CD4-positive, alpha-beta memory T cell (primary cell): ENCODE measurements around the gene PCP4L1. TPM values are rescaled to one million over a fixed set of nuclear protein-coding genes. Genes with fewer than 3 reads are reported as not detected.
"Not testable (repeated sequence)": the region's sequence is repeated elsewhere in the genome, so short reads cannot be mapped to it uniquely, and the experiment has no call there.

Experiments used
- CTCF ChIA-PET: fragments of 350-600 bp; sonication (Branson Sonifier 250); formaldehyde crosslinking; loops from one replicate; lab custom pipeline; 2021; ENCODE audit warnings: inconsistent platforms; ENCODE audit not compliant: partially characterized antibody; lab: Charles Lee
- POLR2A ChIA-PET: fragments of 350-600 bp; sonication (Branson Sonifier 250); formaldehyde crosslinking; loops from one replicate; lab custom pipeline; 2021; ENCODE audit not compliant: partially characterized antibody; lab: Charles Lee
- DNase-seq, 5 donors: peaks; one replicate each; pipeline versions ENCODE4 v3.0.0 to v3.0.0-alpha.2; 2020 to 2022; ENCODE audit warnings: mixed read lengths in 1 of 5
- H3K27ac ChIP-seq: one replicate; pipeline ENCODE4 v1.7.0; 2013; ENCODE audit warnings: low read depth, low read length
- H3K27me3 ChIP-seq: 2 replicates; pipeline ENCODE4 v1.7.0; 2013; ENCODE audit warnings: mild to moderate bottlenecking, low read length, moderate library complexity; ENCODE audit not compliant: insufficient read depth
- H3K36me3 ChIP-seq: 2 replicates; pipeline ENCODE4 v1.7.0; 2013; ENCODE audit warnings: mild to moderate bottlenecking, low read length, moderate library complexity; ENCODE audit not compliant: insufficient read depth
- H3K4me1 ChIP-seq: 2 replicates; pipeline ENCODE4 v1.7.0; 2013; ENCODE audit warnings: mild to moderate bottlenecking, low read length, moderate library complexity; ENCODE audit not compliant: insufficient read depth
- H3K4me3 ChIP-seq, 2 donors: one replicate each; pipeline ENCODE4 v1.7.0; 2013; ENCODE audit warnings: low read length in 2 of 2, mild to moderate bottlenecking in 1 of 2
- H3K9me3 ChIP-seq, 2 donors: one replicate each; pipeline ENCODE4 v1.7.0; 2013; ENCODE audit warnings: low read length in 2 of 2, control low read depth in 1 of 2; ENCODE audit not compliant: control insufficient read depth in 1 of 2
- H3K27ac Mint-ChIP-seq, 7 donors: one replicate each; pipeline ENCODE4 v1.8.0; 2020 to 2021; ENCODE audit warnings: mixed read lengths in 7 of 7, mild to moderate bottlenecking in 6 of 7, inconsistent platforms in 3 of 7, moderate library complexity in 3 of 7
- H3K27me3 Mint-ChIP-seq, 2 donors: one replicate each; pipeline ENCODE4 v1.8.0; 2020 to 2021; ENCODE audit warnings: mixed read lengths in 2 of 2
- H3K36me3 Mint-ChIP-seq, 2 donors: one replicate each; pipeline ENCODE4 v1.8.0; 2020 to 2021; ENCODE audit warnings: mixed read lengths in 2 of 2, inconsistent platforms in 1 of 2, mild to moderate bottlenecking in 1 of 2
- H3K4me1 Mint-ChIP-seq, 4 donors: one replicate each; pipeline ENCODE4 v1.8.0; 2020 to 2021; ENCODE audit warnings: mixed read lengths in 4 of 4, mild to moderate bottlenecking in 1 of 4
- H3K4me3 Mint-ChIP-seq, 8 donors: one replicate each; pipeline ENCODE4 v1.8.0; 2020 to 2021; ENCODE audit warnings: mixed read lengths in 8 of 8, mild to moderate bottlenecking in 7 of 8, moderate library complexity in 6 of 8, inconsistent platforms in 3 of 8
- H3K9me3 Mint-ChIP-seq, 8 donors: one replicate each; pipeline ENCODE4 v1.8.0; 2020 to 2021; ENCODE audit warnings: mixed read lengths in 8 of 8, mild to moderate bottlenecking in 5 of 8, inconsistent platforms in 3 of 8, moderate library complexity in 1 of 8
- intact Hi-C: fragments of 100-400 bp; cut with micrococcal nuclease; formaldehyde crosslinking; loops from one replicate; pipeline ENCODE4 v1.15.1; 2023
- polyA plus RNA-seq, 2 donors: library from polyadenylated mRNA; unstranded; fragments of 300-500 nt; fragmentation: Illumina TruSeq; gene quantifications; one replicate each; pipeline ENCODE4 v1.2.3, GENCODE V29; 2021
- total RNA-seq, 2 experiments: library from RNA; stranded (reverse); gene quantifications; one replicate each; pipeline ENCODE4 v1.2.3, GENCODE V29; 2021

The PCP4L1 gene
- total and polyA plus RNA-seq, 4 experiments from 2014 or later: not detected

DNA sequence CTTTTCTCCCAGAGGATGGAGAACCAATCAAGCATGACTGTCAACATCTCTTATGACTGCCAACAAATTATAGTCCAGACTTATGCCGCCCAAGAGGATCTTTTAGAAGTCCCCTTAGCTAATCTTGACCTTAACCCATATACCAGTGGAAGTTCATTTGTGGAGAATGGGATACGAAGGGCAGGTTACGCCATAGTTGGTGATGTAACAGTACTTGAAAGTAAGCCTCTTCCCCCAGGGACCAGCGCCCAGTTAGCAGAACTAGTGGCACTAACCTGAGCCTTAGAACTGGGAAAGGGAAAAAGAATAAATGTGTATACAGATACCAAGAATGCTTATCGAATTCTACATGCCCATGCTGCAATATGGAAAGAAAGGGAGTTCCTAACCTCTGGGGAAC is 3.2 kb upstream of the PCP4L1 start:
- H3K27ac Mint-ChIP-seq, H3K4me3 ChIP-seq, intact Hi-C loops, H3K4me3 Mint-ChIP-seq, H3K9me3 ChIP-seq, H3K36me3 ChIP-seq, CTCF ChIA-PET, H3K4me1 ChIP-seq, H3K36me3 Mint-ChIP-seq, POLR2A ChIA-PET, H3K27ac ChIP-seq, DNase-seq: not testable (repeated sequence)
- peaks cover 3 to 30% (median 24%) of the 10 kb centered on the region in 8 donors for H3K9me3 Mint-ChIP-seq
- peaks cover 23 to 32% of the 10 kb centered on the region in 2 donors for H3K27me3 Mint-ChIP-seq
- peaks cover 17% of the 10 kb centered on the region for H3K27me3 ChIP-seq
- peaks cover 7 to 17% (median 13%) of the 10 kb centered on the region in 4 donors for H3K4me1 Mint-ChIP-seq

DNA sequence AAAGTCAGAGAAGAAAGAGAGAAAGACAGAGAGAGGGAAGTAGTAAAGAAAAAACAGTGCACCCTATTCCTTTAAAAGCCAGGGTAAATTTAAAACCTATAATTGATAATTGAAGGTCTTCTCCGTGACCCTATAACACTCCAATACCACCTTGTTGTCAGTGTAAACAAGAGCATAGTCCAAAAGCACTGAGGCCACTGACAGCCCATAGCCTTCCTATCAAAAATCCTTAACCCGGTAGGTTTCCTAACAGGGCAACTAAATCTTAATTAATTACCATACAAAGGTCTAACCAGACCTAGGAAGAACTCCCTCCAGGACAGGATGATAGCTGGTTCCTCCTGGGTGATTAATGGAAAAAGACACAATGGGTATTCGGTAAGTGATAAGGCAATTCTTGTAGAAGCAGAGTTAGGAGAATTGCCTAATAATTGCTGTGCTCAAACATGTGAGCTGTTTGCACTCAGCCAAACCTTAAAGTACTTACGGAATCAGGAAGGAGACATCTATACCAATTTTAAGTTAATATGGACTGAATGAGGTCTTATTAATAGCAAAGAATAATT is 2.5 kb upstream of the PCP4L1 start:
- CTCF ChIA-PET, H3K27ac Mint-ChIP-seq, H3K9me3 ChIP-seq, H3K36me3 ChIP-seq, DNase-seq, H3K27ac ChIP-seq, H3K36me3 Mint-ChIP-seq, H3K4me3 ChIP-seq, POLR2A ChIA-PET, intact Hi-C loops, H3K4me1 ChIP-seq: not testable (repeated sequence)
- Mint-ChIP-seq H3K9me3 (peaks cover 3 to 30% (median 24%) of the 10 kb centered on the region in 8 donors), H3K4me1 (peaks cover 7 to 17% (median 13%) of the 10 kb centered on the region in 4 donors), H3K4me3 (peak overlapping the region in 1 of 8 donors; percentile 22), H3K27me3 (peaks cover 26 to 37% of the 10 kb centered on the region in 2 donors)
- peaks cover 24% of the 10 kb centered on the region for H3K27me3 ChIP-seq

DNA sequence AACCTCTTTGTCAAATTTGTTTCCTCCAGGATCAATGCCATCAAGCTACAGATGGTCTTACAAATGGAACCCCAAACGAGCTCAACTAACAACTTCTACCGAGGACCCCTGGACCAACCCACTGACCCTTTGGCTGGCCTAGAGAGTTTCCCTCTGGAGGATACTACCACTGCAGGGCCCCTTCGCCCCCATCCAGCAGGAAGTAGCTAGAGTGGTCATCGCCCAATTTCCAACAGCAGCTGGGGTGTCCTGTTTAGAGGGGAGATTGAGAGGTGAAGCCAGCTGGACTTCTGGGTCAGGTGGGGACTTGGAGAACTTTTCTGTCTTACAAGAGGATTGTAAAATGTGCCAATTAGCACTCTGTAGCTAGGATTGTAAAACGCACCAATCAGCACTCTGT is 1.4 kb upstream of the PCP4L1 start:
- H3K9me3 ChIP-seq, H3K4me3 Mint-ChIP-seq, H3K27ac Mint-ChIP-seq, H3K4me1 ChIP-seq, H3K4me3 ChIP-seq, H3K27ac ChIP-seq, H3K36me3 Mint-ChIP-seq, H3K36me3 ChIP-seq, intact Hi-C loops: not testable (repeated sequence)
- ChIA-PET POLR2A (interaction anchor here (1.3 kb wide), 1 partner anchor 140 kb away, joined by 3 read pairs; the partner anchor contains the start of genes NIT1 and PFDN2), CTCF (interaction anchor here (1.1 kb wide), 1 partner anchor 26 kb away, joined by 3 read pairs; no protein-coding TSS in a partner anchor)
- Mint-ChIP-seq H3K4me1 (peaks cover 7 to 17% (median 13%) of the 10 kb centered on the region in 4 donors), H3K9me3 (peaks cover 3 to 30% (median 24%) of the 10 kb centered on the region in 8 donors), H3K27me3 (peaks cover 36 to 45% of the 10 kb centered on the region in 2 donors)
- peaks cover 31% of the 10 kb centered on the region for H3K27me3 ChIP-seq
- DNase-seq: peak in 1 of 5 donors; percentile 3

DNA sequence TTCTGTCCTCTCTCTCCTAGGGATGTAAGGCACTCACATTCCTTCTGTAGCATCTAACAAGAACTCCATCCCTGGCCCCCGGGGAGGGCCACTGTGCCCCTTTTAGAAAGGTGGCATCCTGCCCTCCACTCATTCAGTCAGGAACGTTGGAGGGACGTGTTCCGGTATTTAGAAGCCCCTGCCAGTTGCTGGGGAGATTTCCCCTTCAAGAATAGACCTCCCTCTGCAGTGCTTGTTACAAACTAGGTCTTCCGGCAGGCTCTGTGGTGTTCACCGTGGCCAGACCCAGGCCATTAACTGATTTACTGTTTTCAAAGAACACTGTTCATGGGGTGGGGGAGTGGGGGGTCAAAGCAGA is 779 bp downstream of the PCP4L1 start:
- Mint-ChIP-seq H3K9me3 (peaks cover 3 to 30% (median 24%) of the 10 kb centered on the region in 8 donors), H3K27me3 (peaks cover 40 to 49% of the 10 kb centered on the region in 2 donors), H3K4me3 (peak overlapping the region; percentile 36 to 79 (median 69)), H3K27ac (no peak overlapping the region), H3K4me1 (peaks cover 7 to 17% (median 13%) of the 10 kb centered on the region in 4 donors), H3K36me3 (peaks cover 7 to 9% of the 10 kb centered on the region in 2 donors)
- Histone ChIP-seq H3K27me3 (peaks cover 31% of the 10 kb centered on the region), H3K4me1 (peaks cover 5% of the 10 kb centered on the region), H3K36me3 (no peaks in the 10 kb centered on the region), H3K4me3 (no peak overlapping the region), H3K27ac (no peak overlapping the region), H3K9me3 (no peaks in the 10 kb centered on the region)
- ChIA-PET CTCF (interaction anchor here (0.8 to 1.0 kb wide), 2 partner anchors 9 to 34 kb away, joined by 3 read pairs; partner anchors contain the start of gene TOMM40L), POLR2A (interaction anchor here (1.2 to 1.6 kb wide), 2 partner anchors 47 to 57 kb away, joined by 3 to 4 read pairs; partner anchors contain the start of gene NDUFS2)
- DNase-seq: no peak
- intact Hi-C loops: no loop called here

DNA sequence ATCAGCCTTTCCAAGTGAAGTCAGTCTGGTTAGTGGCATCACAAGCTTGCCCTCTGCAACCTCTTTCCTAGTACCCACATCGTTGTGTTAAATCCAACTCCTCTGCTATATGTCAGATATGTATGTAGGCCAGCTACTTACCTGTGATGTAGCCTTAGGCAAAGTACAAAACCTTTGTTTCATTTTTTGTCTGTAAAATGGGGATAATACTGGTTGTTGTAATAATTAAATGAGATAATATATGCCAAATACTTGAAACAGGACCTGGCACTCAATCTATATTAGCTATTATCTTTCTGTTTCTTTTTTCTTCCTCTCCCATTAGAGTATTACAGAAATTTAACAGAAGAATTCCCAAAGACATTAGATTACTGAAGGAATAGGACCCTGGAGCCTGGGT is 1.2 kb downstream of the PCP4L1 start:
- Histone ChIP-seq H3K9me3 (no peaks in the 10 kb centered on the region), H3K27ac (no peak overlapping the region), H3K4me3 (no peak overlapping the region), H3K4me1 (peaks cover 5% of the 10 kb centered on the region), H3K27me3 (peaks cover 31% of the 10 kb centered on the region), H3K36me3 (no peaks in the 10 kb centered on the region)
- CTCF ChIA-PET: interaction anchor here (1.0 kb wide), 1 partner anchor 34 kb away, joined by 3 read pairs; the partner anchor contains the start of gene TOMM40L
- intact Hi-C loops: no loop called here
- H3K27ac Mint-ChIP-seq: no peak overlapping the region
- H3K27me3 Mint-ChIP-seq: peaks cover 43 to 51% of the 10 kb centered on the region in 2 donors
- POLR2A ChIA-PET: interaction anchor here (1.6 kb wide), 1 partner anchor 57 kb away, joined by 3 read pairs; the partner anchor contains the start of gene NDUFS2
- H3K9me3 Mint-ChIP-seq: peaks cover 3 to 30% (median 24%) of the 10 kb centered on the region in 8 donors
- no peak for DNase-seq
- H3K4me3 Mint-ChIP-seq: peak overlapping the region in 7 of 8 donors; percentile 32 to 79 (median 59)
- peaks cover 7 to 9% of the 10 kb centered on the region in 2 donors for H3K36me3 Mint-ChIP-seq
- H3K4me1 Mint-ChIP-seq: peaks cover 7 to 17% (median 13%) of the 10 kb centered on the region in 4 donors

DNA sequence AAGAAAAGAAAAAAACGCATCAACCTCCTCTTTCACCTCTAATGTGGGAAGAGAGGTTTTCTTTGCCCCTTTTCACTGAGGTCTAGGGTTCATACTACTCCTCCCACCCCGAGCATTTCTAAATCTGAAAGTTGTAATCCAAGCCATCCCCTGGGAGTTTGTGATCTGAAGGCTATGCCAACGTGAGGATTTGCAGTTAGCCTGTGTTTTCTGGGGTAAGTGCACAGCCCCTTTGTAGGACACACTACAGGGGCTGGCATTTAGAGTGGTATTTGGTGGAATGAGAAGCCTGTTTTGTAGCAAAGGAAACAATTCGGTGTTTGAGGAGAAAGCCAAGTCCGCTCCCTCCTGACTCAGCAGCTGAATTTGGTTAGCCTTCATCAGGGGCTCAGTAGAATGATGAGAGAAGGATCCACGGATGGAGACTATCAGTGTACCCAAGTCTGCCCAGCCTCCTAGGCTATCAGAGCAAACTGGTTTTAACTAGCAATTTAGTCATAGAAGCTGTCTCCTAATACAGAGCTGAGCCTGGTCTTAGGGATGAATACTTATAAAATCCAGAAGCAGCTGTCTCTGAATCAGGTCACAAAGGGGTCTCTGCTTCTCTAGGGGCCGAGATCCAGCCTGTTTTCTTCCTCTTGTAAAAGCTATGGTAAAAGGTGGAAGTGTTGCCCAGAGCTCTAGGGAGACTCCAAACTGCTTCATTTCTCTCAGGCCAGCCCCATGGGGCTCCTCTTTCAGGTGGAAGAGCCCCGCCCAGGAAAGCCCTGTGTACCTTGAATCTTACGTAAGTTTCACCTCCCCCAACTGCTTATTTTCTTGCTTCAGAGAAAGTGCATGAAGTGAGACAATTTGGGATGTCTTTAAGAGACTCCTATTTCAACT is 2.1 kb downstream of the PCP4L1 start:
- Histone ChIP-seq H3K27me3 (peaks cover 31% of the 10 kb centered on the region), H3K4me1 (peaks cover 5% of the 10 kb centered on the region), H3K36me3 (no peaks in the 10 kb centered on the region), H3K4me3 (no peak overlapping the region), H3K27ac (no peak overlapping the region), H3K9me3 (no peaks in the 10 kb centered on the region)
- H3K9me3 Mint-ChIP-seq: peaks cover 3 to 30% (median 24%) of the 10 kb centered on the region in 8 donors
- H3K27me3 Mint-ChIP-seq: peaks cover 46 to 53% of the 10 kb centered on the region in 2 donors
- peak overlapping the region in 1 of 8 donors; percentile 50 for H3K4me3 Mint-ChIP-seq
- intact Hi-C loops: no loop called here
- ChIA-PET POLR2A (interaction anchor here (0.6 kb wide), 1 partner anchor 163 kb away, joined by 3 read pairs; no protein-coding TSS in a partner anchor), CTCF (no interaction called here)
- DNase-seq: no peak
- H3K36me3 Mint-ChIP-seq: peaks cover 7 to 9% of the 10 kb centered on the region in 2 donors
- peaks cover 7 to 17% (median 13%) of the 10 kb centered on the region in 4 donors for H3K4me1 Mint-ChIP-seq
- H3K27ac Mint-ChIP-seq: no peak overlapping the region
